RPMI7951 (cell line): ENCODE measurements around the gene RABGAP1. TPM values are rescaled to one million over a fixed set of nuclear protein-coding genes. Genes with fewer than 3 reads are reported as not detected.

Experiments
- DNase-seq: peaks from one replicate; pipeline ENCODE4 v3.0.0-alpha.2; 2012; ENCODE audit warnings: low read depth
- total RNA-seq: library from RNA; depleted of rRNA; stranded (reverse); fragments of >200 nt; shearing (Covaris generic); gene quantifications from 2 replicates; pipeline ENCODE4 v1.2.3, GENCODE V29; 2014

The RABGAP1 gene
- total RNA-seq, 1 experiment from 2014 or later: 15.7 TPM

DNA sequence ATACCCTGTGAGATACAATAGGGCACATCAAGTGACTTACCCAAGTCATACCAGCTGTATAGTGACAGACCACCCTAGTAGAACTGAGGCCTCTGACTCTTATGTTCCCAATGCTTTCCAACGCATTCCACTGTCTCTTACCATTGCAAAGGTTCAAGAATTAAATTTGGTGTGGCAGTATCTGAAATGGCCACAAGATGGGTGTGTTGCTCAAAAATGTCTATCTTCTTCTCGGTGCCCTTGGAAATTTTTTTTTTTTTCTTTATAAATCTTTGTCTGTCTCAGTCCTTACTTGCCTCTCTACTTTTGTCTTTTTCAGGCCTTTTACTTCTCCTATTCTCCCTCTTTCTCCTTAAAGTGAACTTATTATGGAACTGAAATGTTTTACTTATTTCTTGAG, 141.0 kb downstream of the RABGAP1 start:
- peak; percentile 25 for DNase-seq

- DNase-seq: no peak
These were observed 142.9 kb downstream of the RABGAP1 start for GRCh38 chr9:123083680-123084079.

DNA sequence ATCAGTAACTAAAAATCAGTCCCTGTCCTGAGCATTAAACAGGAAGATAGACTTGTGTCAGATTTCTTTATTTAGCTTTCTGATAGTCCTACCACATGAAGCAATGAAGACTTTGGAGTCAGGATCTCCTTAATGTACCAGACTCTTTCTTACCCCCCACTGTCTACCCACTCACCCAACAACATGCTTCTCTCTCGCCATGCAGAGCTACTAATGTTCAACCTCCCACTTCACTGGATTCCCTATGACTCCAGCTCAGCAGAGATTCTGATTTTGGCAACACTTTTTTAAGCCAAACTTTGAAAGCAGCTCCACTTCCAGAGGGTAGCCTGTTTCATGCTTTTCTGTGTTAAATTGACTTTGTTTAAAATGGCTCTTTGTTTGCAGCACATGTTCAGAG, 143.4 kb downstream of the RABGAP1 start:
- no peak for DNase-seq

GRCh38 chr9:123085916-123086315, 145.1 kb downstream of the RABGAP1 start:
- DNase-seq: no peak

- DNase-seq: no peak
These were observed 146.6 kb downstream of the RABGAP1 start for GRCh38 chr9:123087359-123087888.

GRCh38 chr9:123089040-123089439, 148.2 kb downstream of the RABGAP1 start:
- DNase-seq: no peak

GRCh38 chr9:123089790-123090189, 149.0 kb downstream of the RABGAP1 start:
- no peak for DNase-seq

- DNase-seq: no peak
These were observed 149.5 kb downstream of the RABGAP1 start for GRCh38 chr9:123090198-123090896.

- no peak for DNase-seq
These were observed 150.1 kb downstream of the RABGAP1 start for GRCh38 chr9:123090956-123091355.

- no peak for DNase-seq
These were observed 150.6 kb downstream of the RABGAP1 start for GRCh38 chr9:123091459-123091858.

- DNase-seq: no peak
These were observed 152.3 kb downstream of the RABGAP1 start for GRCh38 chr9:123093141-123093540.

GRCh38 chr9:123096987-123097386, 156.2 kb downstream of the RABGAP1 start:
- no peak for DNase-seq

DNA sequence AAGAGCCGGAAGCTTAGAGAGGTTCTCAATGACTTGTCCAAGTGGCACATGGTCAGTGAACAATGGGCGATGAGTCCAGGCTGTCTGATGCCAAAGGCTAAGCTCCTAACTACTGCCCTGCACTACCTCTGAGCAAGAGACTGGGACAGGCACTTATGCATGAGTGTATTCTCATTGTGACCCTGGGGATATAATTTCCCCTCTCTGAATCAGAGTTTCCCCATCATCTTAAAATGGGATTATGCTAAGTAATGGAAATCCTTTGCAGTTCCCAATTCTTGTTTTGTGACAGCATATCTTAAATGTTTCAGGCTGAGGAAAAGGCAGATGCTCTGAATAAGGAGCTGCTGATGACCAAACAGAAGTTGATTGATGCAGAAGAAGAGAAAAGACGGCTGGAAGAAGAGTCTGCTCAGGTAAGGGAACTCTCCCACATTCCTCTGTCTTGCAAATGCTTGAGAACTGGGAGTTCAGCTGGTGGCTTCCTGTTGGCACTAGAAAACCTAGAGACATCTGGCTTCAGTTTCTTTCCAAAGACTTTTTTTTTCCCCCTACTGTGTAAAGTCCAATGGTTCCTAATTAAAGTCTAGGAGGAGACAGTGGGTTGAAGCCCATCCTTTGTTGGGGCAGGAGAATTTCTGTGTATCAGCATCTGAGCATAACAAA, 156.7 kb downstream of the RABGAP1 start:
- no peak for DNase-seq

GRCh38 chr9:123098096-123098459, 157.3 kb downstream of the RABGAP1 start:
- DNase-seq: no peak

- no peak for DNase-seq
These were observed 158.2 kb downstream of the RABGAP1 start for GRCh38 chr9:123099042-123099441.

GRCh38 chr9:123099548-123099947, 158.7 kb downstream of the RABGAP1 start:
- no peak for DNase-seq

- DNase-seq: no peak
These were observed 161.7 kb downstream of the RABGAP1 start for GRCh38 chr9:123102375-123103113.

DNA sequence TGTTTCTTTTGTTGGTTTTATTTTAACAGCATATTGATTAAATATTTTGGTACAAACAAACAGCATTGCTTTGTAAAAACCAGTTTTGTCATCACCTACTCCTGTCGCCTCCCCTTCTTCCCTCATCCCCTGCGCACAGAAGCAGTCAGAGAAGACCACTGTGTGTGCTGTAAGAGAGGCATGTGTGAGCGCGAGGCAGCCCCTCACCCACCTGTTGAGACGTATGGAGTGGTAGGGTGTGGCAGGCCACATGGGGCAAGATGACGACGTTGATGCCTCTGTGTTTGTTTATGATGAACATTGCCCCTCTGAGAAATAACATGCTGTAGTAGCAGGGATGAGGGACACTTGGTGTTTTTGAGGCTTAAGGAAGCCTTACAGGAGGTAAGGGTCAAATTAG, 164.0 kb downstream of the RABGAP1 start:
- DNase-seq: no peak

- no peak for DNase-seq
These were observed 164.7 kb downstream of the RABGAP1 start for GRCh38 chr9:123105490-123105889.

DNA sequence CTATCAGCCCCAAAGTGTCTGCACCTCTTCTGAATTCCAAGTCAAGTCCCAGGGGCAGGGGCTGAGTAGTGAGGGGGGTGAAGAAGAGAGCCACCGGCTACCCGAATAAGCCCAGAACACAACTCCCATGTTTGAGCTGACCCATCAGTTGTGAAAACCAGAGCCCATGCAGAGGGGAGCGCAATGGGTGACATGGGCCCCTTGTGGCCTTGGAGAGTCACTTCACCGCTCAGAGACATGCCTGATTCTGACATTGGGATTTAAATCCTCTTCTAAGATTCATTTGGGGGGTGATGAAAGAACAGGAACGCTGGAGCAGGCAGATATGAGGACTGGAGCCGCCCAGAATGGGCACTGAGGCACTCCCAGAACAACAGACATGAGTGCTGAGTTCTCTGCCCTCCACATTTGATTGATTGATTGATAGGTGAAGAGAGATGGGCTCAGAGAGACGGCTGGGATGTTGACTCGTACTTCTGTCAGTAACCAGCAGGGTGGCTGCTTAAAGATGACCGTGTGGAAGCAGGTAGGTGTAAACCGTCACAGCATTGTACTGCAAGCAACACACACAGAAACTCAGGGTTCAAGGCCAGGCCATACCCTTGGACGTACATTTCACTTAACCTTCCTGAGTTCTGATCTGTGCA, 166.9 kb downstream of the RABGAP1 start:
- DNase-seq: no peak

- no peak for DNase-seq
These were observed 168.2 kb downstream of the RABGAP1 start for GRCh38 chr9:123108976-123109375.
